ENCODE data around the gene TMEM273. TPM values are rescaled to one million over a fixed set of nuclear protein-coding genes. Genes with fewer than 3 reads are reported as not detected.

Gene TMEM273
- total and polyA plus RNA-seq, 10 of the 15 experiments (the other 5 are each of a cell fraction or from before 2014, with no cell fraction given) = 10.3 to 46.3 (median 26.4) TPM

DNA sequence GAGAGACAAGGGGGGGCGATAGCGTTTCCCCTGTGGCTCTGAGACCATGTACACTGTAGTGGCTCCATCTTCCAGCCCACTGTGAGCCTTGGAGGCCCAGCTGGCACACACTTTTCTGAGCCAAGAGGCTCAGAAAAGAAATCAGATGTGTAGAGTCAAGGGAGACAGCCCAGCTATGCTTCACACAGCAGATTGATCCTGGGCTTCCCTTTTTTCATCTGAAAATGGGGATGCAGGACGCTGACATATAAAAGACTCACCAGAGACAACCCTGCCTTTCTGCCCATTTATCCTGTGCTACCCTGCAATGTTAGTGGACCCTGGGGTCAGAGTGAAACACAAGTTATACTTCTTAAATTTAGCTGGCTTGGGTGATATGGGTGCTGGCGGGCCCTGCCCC, 14.3 kb downstream of the TMEM273 start (continued):
- TF ChIP-seq KDM1A (IDR thresholded peaks at IDR 0.05; ENCODE audit: borderline replicate concordance) = no peak
- TF ChIP-seq MYC (IDR thresholded peaks at IDR 0.05; ENCODE audit: insufficient read depth, insufficient read length, insufficient replicate concordance, low read length, severe bottlenecking) = no peak
- TF ChIP-seq HSF1 (IDR thresholded peaks at IDR 0.05; ENCODE audit: low read depth, low read length) = no peak
- TF ChIP-seq NBN (IDR thresholded peaks at IDR 0.05) = no peak
- no peak for TF ChIP-seq NR2C1 (IDR thresholded peaks at IDR 0.05)

DNA sequence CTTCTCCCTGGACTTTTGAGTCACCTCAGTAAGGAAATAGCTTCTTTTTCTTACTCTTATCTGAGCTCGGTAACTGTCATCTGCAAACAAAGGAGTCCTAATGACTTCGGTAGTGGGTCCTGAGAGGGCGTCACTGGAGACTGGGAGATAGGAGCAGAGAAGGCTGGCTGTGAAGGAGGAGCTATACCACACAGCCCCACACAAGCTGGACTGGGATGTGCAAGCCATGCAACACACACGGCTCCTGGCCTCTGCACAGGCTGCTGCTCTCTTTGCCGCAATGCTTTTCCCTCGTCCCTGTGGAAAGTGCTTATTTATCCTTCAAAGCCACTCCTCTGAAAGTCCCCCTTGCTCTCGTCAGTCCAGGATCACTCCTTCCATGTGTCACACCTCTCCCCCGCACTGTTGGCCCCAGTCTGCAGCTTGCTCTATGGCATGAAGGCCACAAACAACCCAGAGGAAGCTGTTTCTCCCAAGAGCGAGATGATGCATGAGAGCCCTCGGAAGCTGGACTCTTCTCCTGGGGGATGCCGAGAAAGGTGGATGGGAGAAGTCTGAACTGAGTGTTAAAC, 14.9 kb downstream of the TMEM273 start:
- Histone ChIP-seq H4K20me1 (ENCODE audit: control insufficient read depth, insufficient read depth) (no peaks in the 10 kb centered on the region), H3K79me2 (ENCODE audit: control insufficient read depth, insufficient read depth, low read length) (no peaks in the 10 kb centered on the region), H3K36me3 (ENCODE audit: control insufficient read depth in 2 of 2, insufficient read depth in 2 of 2, low read length in 1 of 2) (no peaks in the 10 kb centered on the region; a peak in 1 of 4 replicates), H3K9me3 (replicated peaks; ENCODE audit: control insufficient read depth, insufficient read depth, low read length) (no peaks in the 10 kb centered on the region), H3K27ac (ENCODE audit: control insufficient read depth, insufficient read depth) (no peak overlapping the region), H3K4me3 (no peak overlapping the region), H3K4me2 (ENCODE audit: control insufficient read depth, insufficient read depth) (no peak overlapping the region), H3K9ac (ENCODE audit: control insufficient read depth, insufficient read depth, low read length) (no peak overlapping the region), H3K4me1 (ENCODE audit: control insufficient read depth, insufficient read depth, low read length) (peaks cover 39% of the 10 kb centered on the region), H3K27me3 (replicated peaks in 1 of 2; ENCODE audit: control insufficient read depth in 2 of 2, insufficient read depth in 2 of 2, low read length in 1 of 2) (no peaks in the 10 kb centered on the region), H2AFZ (ENCODE audit: control insufficient read depth, low read depth, low read length) (no peak overlapping the region)
- intact Hi-C loops (cut with micrococcal nuclease; ENCODE audit: unreplicated experiment) (loop anchor here (10.0 kb wide), 1 partner anchor 342 kb away; no protein-coding TSS in a partner anchor), in situ Hi-C loops (cut with MboI) (loop anchor here (10.0 kb wide), 1 partner anchor 508 kb away; no protein-coding TSS in a partner anchor)
- no TSS peak for BruUV-seq (replicated peaks)
- ATAC-seq (no peak), FAIRE-seq (no peak), DNase-seq (ENCODE audit: low read depth, low spot score) (no peak)
- CTCF ChIA-PET = interaction anchor here (0.7 to 3.7 kb wide), 4 partner anchors 10 to 518 kb away, joined by 5 to 9 read pairs (median 6); no protein-coding TSS in a partner anchor
- WGBS (ENCODE audit: insufficient coverage, insufficient replicate concordance, low lambda C conversion rate, missing lambda C conversion rate) = 86% methylated on average over 11 of the region's 11 CpGs
- POLR2A ChIA-PET = interaction anchor here (0.5 to 2.6 kb wide), 3 partner anchors 13 to 240 kb away, joined by 3 to 12 read pairs (median 5); no protein-coding TSS in a partner anchor
- SMC1A ChIA-PET (ENCODE audit: uncharacterized antibody, unreplicated experiment) = interaction anchor here (0.7 to 3.1 kb wide), 6 partner anchors 9 to 32 kb away, joined by 3 to 14 read pairs (median 3); partner anchors contain the start of gene TMEM273
- RAD21 ChIA-PET (ENCODE audit: unreplicated experiment) = interaction anchor here (1.2 to 2.6 kb wide), 6 partner anchors 10 to 143 kb away, joined by 3 to 8 read pairs (median 4); partner anchors contain the start of gene FAM170B
- TF ChIP-seq PAX8 (IDR thresholded peaks at IDR 0.05) (no peak), MLLT1 (IDR thresholded peaks at IDR 0.05) (no peak), SREBF1 (IDR thresholded peaks at IDR 0.05; ENCODE audit: low read length) (no peak), KAT2A (conservative IDR thresholded peaks at IDR 0.05; ENCODE audit: control insufficient read depth, low read depth, low read length) (no peak), STAT1 (conservative IDR thresholded peaks at IDR 0.05) (no peak), SRF (IDR thresholded peaks at IDR 0.05; ENCODE audit: low read depth in 2 of 2, low read length in 2 of 2) (no peak), ZBTB33 (IDR thresholded peaks at IDR 0.05) (no peak), SMAD1 (IDR thresholded peaks at IDR 0.05; ENCODE audit: low read depth, partially characterized antibody) (no peak), CHD2 (IDR thresholded peaks at IDR 0.05; ENCODE audit: borderline replicate concordance, low read depth, low read length) (no peak), ZNF24 (IDR thresholded peaks at IDR 0.05) (no peak), NR2F1 (conservative IDR thresholded peaks at IDR 0.05) (no peak)
- TF ChIP-seq, protein P1, sequence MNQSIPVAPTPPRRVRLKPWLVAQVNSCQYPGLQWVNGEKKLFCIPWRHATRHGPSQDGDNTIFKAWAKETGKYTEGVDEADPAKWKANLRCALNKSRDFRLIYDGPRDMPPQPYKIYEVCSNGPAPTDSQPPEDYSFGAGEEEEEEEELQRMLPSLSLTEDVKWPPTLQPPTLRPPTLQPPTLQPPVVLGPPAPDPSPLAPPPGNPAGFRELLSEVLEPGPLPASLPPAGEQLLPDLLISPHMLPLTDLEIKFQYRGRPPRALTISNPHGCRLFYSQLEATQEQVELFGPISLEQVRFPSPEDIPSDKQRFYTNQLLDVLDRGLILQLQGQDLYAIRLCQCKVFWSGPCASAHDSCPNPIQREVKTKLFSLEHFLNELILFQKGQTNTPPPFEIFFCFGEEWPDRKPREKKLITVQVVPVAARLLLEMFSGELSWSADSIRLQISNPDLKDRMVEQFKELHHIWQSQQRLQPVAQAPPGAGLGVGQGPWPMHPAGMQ (IDR thresholded peaks at IDR 0.05; ENCODE audit: borderline replicate concordance) = no peak

Measured in GM12878 (cell line).